CD4-positive, alpha-beta T cell (primary cell): ENCODE data around the gene CD58. TPM values are rescaled to one million over a fixed set of nuclear protein-coding genes. Genes with fewer than 3 reads are reported as not detected.

ENCODE experiments used
- ATAC-seq: fragments of 200-7000 bp; cut with Tn5 transposase; one replicate; pipeline ENCODE4 v1.10.0; 2022; ENCODE audit warnings: mild to moderate bottlenecking; ENCODE audit not compliant: poor library complexity
- CTCF ChIA-PET: fragments of 350-600 bp; sonication (Branson Sonifier 250); formaldehyde crosslinking; loops from one replicate; lab custom pipeline; 2021; ENCODE audit warnings: antibody characterized with exemption, inconsistent platforms; lab: Charles Lee
- POLR2A ChIA-PET: fragments of 350-600 bp; sonication (Branson Sonifier 250); formaldehyde crosslinking; loops from one replicate; lab custom pipeline; 2021; ENCODE audit warnings: antibody characterized with exemption, inconsistent platforms; lab: Charles Lee
- DNase-seq, 14 experiments: peaks; one replicate each; pipeline ENCODE4 v3.0.0-alpha.2; 2013 to 2020; ENCODE audit warnings: mixed read lengths in 2 of 14
- H3K27ac ChIP-seq, 2 donors: one replicate each; pipeline versions ENCODE4 v1.5.1 to v1.7.0; 2013; ENCODE audit warnings: low read length in 2 of 2, low read depth in 1 of 2, mild to moderate bottlenecking in 1 of 2
- H3K27me3 ChIP-seq, 2 experiments: 1 replicate in 1 of 2; 2 replicates in 1 of 2; pipeline versions ENCODE4 v1.6.1 to v1.7.0; 2013; ENCODE audit warnings: low read length in 2 of 2, control low read depth in 1 of 2, mild to moderate bottlenecking in 1 of 2, moderate library complexity in 1 of 2; ENCODE audit not compliant: insufficient read depth in 2 of 2, control insufficient read depth in 1 of 2
- H3K36me3 ChIP-seq: one replicate; pipeline ENCODE4 v1.6.1; 2013; ENCODE audit warnings: low read length, control low read depth; ENCODE audit not compliant: insufficient read depth
- H3K4me1 ChIP-seq: one replicate; pipeline ENCODE4 v1.6.1; 2013; ENCODE audit warnings: low read length, control low read depth; ENCODE audit not compliant: insufficient read depth
- H3K4me3 ChIP-seq: one replicate; pipeline ENCODE4 v1.5.1; 2013; ENCODE audit warnings: mild to moderate bottlenecking, low read length, moderate library complexity
- H3K9me3 ChIP-seq, 2 experiments: 1 replicate in 1 of 2; 2 replicates in 1 of 2; pipeline versions ENCODE4 v1.6.1 to v1.7.0; 2013; ENCODE audit warnings: low read length in 2 of 2, mild to moderate bottlenecking in 2 of 2, control low read depth in 1 of 2, moderate library complexity in 1 of 2; ENCODE audit not compliant: control insufficient read depth in 1 of 2, insufficient read depth in 1 of 2
- H3K27ac Mint-ChIP-seq: one replicate; pipeline ENCODE4 v1.8.0; 2020; ENCODE audit warnings: mixed read lengths
- H3K27me3 Mint-ChIP-seq: one replicate; pipeline ENCODE4 v1.8.0; 2021; ENCODE audit warnings: mixed read lengths
- H3K36me3 Mint-ChIP-seq: one replicate; pipeline ENCODE4 v1.8.0; 2021; ENCODE audit warnings: low read depth, mixed read lengths
- H3K4me1 Mint-ChIP-seq: one replicate; pipeline ENCODE4 v1.8.0; 2021; ENCODE audit warnings: low read depth, mixed read lengths
- H3K4me3 Mint-ChIP-seq: one replicate; pipeline ENCODE4 v1.8.0; 2020; ENCODE audit warnings: mild to moderate bottlenecking, mixed read lengths
- H3K9me3 Mint-ChIP-seq: one replicate; pipeline ENCODE4 v1.8.0; 2020; ENCODE audit warnings: mixed read lengths
- CTCF ChIP-seq: fragments of 200-600 bp; IDR thresholded peaks from one replicate; pipeline ENCODE4 v1.8.0; 2022; ENCODE audit warnings: antibody characterized with exemption, mild to moderate bottlenecking
- intact Hi-C, 2 experiments: fragments of 100-400 bp; cut with DNase I in 1 of 2; cut with micrococcal nuclease in 1 of 2; formaldehyde crosslinking; loops; one replicate each; pipeline versions ENCODE4 v1.15.1 to v1.9.0; 2023 to 2025; cut with DNase I, micrococcal nuclease
- total RNA-seq, 174 experiments: library from RNA in 2 of 174; stranded (reverse) in 2 of 174; gene quantifications; one replicate each; pipeline ENCODE4 v1.2.3 and lab custom pipeline; 2021 to 2026

Gene CD58
- total RNA-seq, 2 experiments from 2014 or later, result 4.2 to 5.7 TPM

GRCh38 chr1:116586741-116587143 lies 15.9 kb upstream of the CD58 start:
- Histone ChIP-seq H3K36me3 (no peaks in the 10 kb centered on the region), H3K27ac (no peak overlapping the region), H3K27me3 (no peaks in the 10 kb centered on the region), H3K9me3 (no peaks in the 10 kb centered on the region), H3K4me1 (no peaks in the 10 kb centered on the region), H3K4me3 (no peak overlapping the region)
- H3K4me3 Mint-ChIP-seq, result no peak overlapping the region
- DNase-seq (no peak), ATAC-seq (no peak)
- no peak overlapping the region for H3K27ac Mint-ChIP-seq
- TF ChIP-seq CTCF, result no peak
- no peaks in the 10 kb centered on the region for H3K9me3 Mint-ChIP-seq
- H3K27me3 Mint-ChIP-seq, result no peaks in the 10 kb centered on the region
- ChIA-PET POLR2A (no interaction called here), CTCF (interaction anchor here (1.0 kb wide), 1 partner anchor 13 kb away, joined by 3 read pairs; no protein-coding TSS in a partner anchor)
- intact Hi-C loops, result no loop called here
- no peaks in the 10 kb centered on the region for H3K36me3 Mint-ChIP-seq
- no peaks in the 10 kb centered on the region for H3K4me1 Mint-ChIP-seq

GRCh38 chr1:116585886-116586285 lies 15.1 kb upstream of the CD58 start:
- Mint-ChIP-seq H3K27me3 (no peaks in the 10 kb centered on the region), H3K4me1 (no peaks in the 10 kb centered on the region), H3K27ac (no peak overlapping the region), H3K9me3 (no peaks in the 10 kb centered on the region), H3K36me3 (no peaks in the 10 kb centered on the region), H3K4me3 (no peak overlapping the region)
- Histone ChIP-seq H3K27me3 (no peaks in the 10 kb centered on the region), H3K4me3 (no peak overlapping the region), H3K27ac (no peak overlapping the region), H3K4me1 (no peaks in the 10 kb centered on the region), H3K36me3 (no peaks in the 10 kb centered on the region), H3K9me3 (no peaks in the 10 kb centered on the region)
- intact Hi-C loops, result no loop called here
- no peak for ATAC-seq
- no peak for DNase-seq
- CTCF ChIA-PET, result interaction anchor here (1.0 kb wide), 1 partner anchor 447 kb away, joined by 3 read pairs; no protein-coding TSS in a partner anchor
- no peak for TF ChIP-seq CTCF
- POLR2A ChIA-PET, result no interaction called here

GRCh38 chr1:116581323-116581885 lies 10.6 kb upstream of the CD58 start:
- no peak for DNase-seq
- Mint-ChIP-seq H3K36me3 (no peaks in the 10 kb centered on the region), H3K4me3 (no peak overlapping the region), H3K27me3 (no peaks in the 10 kb centered on the region), H3K27ac (no peak overlapping the region), H3K4me1 (no peaks in the 10 kb centered on the region), H3K9me3 (no peaks in the 10 kb centered on the region)
- Histone ChIP-seq H3K4me3 (no peak overlapping the region), H3K9me3 (no peaks in the 10 kb centered on the region), H3K27ac (no peak overlapping the region), H3K4me1 (no peaks in the 10 kb centered on the region), H3K27me3 (no peaks in the 10 kb centered on the region), H3K36me3 (no peaks in the 10 kb centered on the region)
- no peak for ATAC-seq
- POLR2A ChIA-PET, result no interaction called here
- intact Hi-C loops, result no loop called here
- CTCF ChIA-PET, result no interaction called here
- TF ChIP-seq CTCF, result no peak
